ENCODE measurements around the gene CFAP410.

CFAP410 gene

DNA sequence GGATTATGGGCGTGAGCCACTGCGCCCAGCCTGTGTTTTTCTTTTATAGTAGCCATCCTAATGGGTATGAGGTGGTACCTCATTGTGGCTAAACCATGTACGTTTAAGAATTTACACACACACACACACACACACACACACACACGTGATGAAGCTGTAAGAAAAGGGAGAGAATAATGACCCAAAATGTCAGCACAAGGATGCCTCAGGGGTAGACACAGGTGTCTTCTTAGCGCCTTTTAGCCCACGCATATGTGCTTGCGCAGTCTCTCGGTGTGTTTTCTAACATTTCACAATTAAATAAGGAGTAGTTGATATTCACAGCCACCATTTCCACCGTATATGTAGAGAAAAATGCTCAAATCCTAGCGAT lies 40.1 kb downstream of the CFAP410 start:
- no peak for DNase-seq (ENCODE audit: low read depth in 2 of 2)

DNA sequence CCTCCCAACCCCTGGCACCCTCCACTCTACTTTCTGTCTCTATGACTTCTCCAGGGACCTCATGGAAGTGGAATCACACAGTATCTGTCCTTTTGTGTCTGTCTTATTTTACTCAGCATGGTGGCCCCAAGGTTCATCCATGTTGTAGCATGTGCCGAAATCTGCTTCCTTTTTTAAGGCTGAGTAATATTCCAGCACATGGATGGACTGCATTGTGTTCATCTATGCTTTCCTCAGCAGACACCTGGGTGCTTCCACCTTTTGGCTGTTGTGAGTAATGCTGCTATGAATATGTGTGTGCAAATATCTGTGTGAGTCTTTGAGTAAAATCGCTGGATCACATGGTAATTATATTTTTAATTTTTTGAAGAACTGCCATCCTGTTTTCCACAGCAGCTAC lies 40.9 kb downstream of the CFAP410 start:
- DNase-seq (ENCODE audit: low read depth in 2 of 2): no peak

DNA sequence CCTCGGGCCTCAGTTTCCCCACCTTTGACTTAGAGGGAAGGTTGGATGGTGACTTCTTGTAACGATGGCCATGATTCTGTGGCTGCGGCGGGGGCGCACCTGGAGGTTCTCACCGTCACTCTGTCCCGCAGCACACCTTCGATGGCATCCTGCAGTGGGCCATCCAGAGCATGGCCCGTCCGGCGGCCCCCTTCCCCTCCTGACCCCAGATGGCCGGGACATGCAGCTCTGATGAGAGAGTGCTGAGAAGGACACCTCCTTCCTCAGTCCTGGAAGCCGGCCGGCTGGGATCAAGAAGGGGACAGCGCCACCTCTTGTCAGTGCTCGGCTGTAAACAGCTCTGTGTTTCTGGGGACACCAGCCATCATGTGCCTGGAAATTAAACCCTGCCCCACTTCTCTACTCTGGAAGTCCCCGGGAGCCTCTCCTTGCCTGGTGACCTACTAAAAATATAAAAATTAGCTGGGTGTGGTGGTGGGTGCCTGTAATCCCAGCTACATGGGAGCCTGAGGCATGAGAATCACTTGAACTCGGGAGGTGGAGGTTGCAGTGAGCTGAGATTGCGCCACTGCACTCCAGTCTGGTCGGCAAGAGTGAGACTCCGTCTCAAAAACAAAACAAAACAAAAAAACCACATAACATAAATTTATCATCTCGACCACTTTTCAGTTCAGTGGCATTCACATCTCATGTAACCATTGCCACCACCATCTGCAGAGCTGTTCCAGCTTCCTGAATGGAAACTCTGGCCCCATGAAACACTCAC lies 41.5 kb downstream of the CFAP410 start:
- DNase-seq (ENCODE audit: low read depth in 2 of 2): peak; percentile 54 to 62

DNA sequence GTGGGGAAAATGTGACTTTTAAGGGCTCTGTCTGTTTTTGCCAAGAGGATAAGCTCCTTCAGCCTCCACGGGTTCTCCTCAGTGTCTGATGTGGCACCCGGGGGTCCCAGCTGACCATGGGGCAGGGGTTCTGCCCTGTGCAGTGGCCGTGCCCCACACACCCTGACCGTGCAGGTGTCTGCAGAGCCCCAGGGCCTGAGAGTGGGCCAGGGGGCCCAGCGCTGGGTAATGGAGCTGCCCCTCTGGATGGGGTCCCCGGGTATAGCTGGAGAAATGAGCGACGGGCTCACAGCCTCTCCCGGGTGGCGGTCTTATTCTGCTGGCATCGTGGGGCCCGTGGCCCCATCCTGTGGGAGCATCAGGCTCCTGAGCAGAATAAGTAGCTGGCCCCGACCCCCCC lies 42.3 kb downstream of the CFAP410 start:
- DNase-seq (ENCODE audit: low read depth in 2 of 2): no peak

DNA sequence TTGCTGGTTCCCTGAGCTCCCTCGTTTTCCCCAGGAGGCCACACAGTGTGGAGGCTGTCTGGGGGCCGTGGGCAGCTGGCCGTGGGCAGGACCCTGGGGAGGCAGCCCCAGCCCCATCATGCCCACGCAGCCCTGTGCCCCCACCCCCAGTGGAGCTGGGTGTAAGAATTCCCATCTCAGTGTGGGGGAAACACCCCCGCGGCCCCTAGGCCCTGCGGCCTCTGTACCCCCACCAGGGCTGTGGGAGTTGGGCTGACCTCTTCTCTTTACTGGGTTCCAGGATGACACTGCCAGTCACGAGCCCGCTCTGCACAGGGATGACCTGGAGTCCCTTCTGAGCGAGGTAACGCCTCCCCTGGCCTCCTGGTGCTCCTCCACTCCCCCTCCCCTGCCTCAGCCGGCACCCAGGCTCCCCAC lies 43.1 kb downstream of the CFAP410 start:
- DNase-seq (ENCODE audit: low read depth in 2 of 2): no peak

DNA sequence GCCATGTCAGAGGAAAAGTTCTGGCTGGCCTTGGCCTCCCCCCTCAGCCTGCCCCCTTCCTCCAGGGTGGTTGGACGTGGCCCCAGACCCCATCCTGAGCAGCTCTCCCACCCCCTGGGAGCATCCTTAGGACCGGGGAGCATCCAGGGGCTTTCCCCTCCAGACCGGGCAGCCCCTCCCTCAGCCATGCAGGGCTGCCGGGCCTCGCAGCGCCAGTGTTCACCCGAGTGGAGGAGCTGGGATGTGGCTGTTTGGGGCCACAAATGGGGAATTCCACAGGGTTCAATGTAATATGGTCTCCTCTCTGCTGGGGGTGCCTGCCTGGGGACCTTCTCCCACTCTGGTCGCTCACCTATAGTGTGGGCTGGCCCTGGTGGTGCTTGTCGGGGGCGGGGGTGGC lies 43.5 kb downstream of the CFAP410 start:
- DNase-seq (ENCODE audit: low read depth in 2 of 2): no peak

DNA sequence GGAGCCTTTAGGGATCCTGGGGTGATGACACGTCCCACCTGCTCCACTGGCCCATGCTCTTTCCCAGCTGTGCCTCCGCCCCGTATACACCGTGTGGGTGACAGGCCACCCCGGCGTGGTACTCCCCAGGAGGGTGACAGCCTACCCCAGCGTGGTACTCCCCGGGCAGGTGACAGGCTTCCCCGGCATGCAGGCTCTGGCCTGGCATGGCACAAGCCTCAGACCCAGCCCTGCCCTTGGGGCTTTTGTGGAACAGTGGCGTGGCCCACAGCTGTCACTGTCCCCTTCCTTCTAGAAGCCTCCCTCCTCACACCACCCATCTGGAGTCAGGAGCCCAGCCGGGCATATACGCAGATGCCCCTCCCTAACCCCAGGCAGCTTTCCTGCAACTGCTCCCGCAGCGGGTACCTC lies 44.0 kb downstream of the CFAP410 start:
- DNase-seq (ENCODE audit: low read depth in 2 of 2): no peak

DNA sequence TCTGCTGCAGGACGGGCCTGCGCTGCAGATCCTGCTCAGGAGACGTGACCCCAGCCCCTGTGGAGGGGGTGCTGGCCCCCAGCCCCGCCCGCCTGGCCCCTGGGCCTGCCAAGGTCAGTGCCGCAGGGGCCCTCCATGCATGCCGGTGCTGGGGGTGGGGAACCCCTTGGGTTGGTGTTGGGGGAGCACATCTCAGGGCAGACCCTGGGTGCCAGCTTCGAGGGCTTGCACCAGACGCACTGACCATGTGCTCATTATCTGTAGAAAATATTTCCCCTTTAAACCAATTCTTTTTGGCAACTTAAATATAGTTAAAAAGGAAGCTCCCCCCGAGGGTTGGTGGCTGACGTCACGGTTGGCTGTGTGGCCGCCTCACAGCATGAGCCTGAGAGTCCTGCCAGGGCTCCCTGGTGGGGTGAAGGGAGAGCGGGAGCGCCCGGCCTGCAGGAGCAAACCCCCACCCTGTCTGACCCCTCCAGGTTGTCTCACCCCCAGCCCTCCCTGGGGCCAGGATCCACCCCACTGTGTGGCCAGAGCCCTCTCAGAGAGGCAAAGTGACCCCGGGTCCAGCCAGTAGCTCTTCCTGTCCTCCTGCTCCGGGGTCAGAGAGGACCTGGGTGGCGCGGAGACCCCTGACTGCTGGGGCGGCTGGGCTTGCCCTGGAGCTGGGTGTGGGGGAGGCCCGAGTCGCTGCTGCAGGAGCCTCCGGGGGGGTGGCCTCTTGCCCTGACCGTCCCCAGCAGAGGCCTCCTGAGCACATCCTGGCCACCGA lies 44.6 kb downstream of the CFAP410 start:
- DNase-seq (ENCODE audit: low read depth in 2 of 2): no peak

DNA sequence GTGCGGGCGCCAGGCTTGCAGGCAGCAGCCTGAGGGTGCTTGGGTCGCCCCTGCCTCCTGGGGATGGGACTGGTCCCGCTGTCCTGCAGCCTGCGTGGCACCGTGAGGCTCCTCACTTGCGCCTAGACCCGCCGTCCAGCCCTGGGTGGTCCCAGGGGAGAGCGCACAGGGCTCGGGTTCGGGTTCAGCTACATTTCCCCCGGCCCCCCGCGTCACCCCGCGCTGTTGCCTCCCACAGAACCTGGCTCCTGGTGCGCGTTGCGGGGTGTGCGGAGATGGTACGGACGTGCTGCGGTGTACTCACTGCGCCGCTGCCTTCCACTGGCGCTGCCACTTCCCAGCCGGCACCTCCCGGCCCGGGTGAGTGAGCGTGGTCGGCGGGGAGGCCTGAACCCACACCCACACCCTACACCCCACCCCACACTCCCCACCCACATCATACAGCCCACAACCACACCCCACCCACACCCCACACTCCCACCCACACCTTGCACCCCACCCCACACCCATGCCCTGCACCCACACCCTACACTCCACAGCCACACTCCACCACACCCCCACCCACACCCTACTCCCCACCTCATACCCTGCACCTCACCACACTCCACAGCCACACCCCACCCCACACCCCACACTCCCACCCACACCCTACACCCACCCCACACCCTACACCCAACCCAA lies 45.5 kb downstream of the CFAP410 start:
- no peak for DNase-seq (ENCODE audit: low read depth in 2 of 2)

DNA sequence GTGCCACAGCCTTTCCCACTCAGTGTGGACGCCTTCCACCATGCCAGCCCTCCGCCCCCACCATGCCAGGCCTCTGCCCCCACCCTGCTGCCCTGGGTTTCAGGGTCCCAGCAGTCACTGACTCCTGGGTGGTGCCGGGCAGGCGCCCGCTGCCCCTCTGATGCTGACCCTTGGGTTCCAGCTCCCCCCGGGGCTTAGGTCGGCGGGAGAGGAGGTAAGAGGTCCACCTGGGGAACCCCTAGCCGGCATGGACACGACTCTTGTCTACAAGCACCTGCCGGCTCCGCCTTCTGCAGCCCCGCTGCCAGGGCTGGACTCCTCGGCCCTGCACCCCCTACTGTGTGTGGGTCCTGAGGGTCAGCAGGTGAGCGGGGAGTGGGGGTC lies 46.4 kb downstream of the CFAP410 start:
- no peak for DNase-seq (ENCODE audit: low read depth in 2 of 2)

DNA sequence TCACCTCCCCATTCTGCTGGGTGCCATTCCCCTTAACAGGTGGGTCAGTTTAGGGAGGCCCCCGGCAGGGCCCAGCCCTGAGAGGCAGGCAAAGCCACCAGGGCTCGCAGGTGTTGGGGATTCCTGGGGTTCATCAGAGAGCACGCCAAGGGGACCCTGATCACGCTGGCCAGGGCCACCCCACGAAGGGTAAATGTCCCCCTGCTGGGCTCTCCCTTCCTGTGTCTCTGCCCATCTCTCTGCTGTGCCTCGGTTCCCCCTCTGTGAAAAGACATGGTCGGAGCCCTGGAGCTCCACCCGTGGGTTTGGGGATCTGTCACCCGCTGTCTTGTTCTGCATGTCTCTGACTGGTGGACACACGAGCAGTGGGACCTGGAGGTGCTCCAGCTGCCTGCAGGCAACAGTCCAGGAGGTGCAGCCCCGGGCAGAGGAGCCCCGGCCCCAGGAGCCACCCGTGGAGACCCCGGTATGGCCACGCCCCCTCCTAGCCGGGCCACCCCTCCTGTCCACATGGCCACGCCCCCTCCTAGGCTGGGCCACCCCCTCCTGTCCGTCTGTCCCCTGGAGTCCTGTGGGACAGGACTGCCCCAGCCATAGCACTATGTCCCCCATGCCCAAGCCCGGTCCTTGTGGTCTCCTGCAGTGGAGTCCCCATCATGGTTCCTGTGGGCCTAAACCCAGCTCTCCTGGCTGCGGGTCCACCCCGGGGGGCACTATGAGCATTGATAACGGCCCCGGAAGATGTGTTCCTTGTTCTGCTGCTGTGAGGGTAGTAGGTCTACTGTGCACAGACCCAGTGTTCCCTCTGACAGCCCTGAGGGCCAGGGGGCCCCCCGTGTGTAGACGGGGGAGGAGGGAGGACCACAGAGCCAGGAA lies 47.0 kb downstream of the CFAP410 start:
- DNase-seq (ENCODE audit: low read depth in 2 of 2): no peak

DNA sequence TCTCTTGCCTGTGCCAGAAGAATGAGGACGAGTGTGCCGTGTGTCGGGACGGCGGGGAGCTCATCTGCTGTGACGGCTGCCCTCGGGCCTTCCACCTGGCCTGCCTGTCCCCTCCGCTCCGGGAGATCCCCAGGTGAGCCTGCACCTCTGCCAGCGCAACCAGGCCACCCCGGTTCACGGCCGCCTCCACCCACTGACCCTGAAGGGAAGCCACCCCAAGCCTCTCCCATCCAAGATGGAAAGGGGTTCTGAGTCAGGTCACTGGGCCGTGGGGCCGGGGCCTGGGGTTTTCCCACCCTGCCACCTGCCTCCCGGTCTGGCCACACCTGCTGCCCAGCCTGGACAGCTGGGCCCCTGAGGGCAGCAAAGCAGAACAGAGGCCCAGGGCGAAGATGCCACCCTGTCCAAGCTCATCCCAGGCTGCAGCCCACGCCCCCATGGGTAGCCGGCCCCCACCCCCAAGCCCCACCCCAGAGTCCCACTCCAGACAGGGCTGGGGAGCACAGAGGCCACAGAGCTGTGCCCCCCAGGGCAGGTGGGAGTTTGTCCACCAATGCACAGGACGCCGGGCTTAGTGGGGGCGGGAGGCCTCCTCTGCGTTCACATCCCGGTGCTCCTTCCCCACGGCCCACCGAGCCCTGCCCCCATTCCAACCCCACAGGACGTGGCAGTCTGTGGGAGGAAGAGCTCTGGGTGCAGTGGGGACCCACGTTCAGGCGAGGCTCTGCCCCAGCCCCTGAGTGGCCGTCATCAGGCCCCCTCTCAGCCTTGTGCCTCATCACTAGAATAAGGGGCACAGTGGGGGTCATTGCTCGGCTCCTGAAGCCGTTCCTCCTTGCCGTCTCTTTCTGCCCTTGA lies 47.9 kb downstream of the CFAP410 start:
- no peak for DNase-seq (ENCODE audit: low read depth in 2 of 2)

DNA sequence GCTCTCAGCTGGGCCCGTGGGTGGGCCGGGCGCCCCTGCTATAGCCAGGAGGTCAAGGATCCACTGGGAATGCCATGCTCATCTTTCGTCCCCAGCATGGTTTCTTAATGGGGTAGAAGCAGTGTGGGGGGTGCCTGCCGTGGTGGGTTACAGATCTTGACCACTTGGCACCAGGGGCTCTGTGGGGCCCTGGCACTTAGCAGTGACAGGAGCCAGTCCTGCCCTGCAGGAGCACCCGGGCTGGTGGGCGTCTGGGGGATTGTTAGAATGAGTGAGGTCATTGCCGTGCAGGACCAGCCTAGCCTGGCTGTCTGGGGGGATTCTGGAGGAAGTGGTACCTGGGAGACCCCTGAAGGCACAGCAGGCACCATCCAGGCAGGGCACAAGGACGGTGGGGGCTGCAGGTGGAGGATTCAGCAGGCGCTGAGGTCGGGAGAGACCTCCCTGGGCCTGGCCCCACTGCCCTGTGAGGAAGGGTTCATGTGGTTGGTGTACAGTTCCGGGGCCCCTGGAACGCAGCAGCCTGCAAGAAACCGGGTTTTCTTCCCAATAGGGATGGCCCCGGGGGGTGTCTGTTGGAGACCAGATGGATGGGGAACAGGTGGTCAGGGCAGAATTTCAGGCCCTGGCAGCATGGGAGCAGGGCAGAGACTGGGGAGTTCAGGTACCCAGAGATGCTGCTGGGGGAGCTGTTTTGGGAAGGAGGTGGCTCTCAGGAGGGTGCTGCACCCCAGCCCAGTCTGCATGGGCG lies 48.7 kb downstream of the CFAP410 start:
- no peak for DNase-seq (ENCODE audit: low read depth in 2 of 2)

DNA sequence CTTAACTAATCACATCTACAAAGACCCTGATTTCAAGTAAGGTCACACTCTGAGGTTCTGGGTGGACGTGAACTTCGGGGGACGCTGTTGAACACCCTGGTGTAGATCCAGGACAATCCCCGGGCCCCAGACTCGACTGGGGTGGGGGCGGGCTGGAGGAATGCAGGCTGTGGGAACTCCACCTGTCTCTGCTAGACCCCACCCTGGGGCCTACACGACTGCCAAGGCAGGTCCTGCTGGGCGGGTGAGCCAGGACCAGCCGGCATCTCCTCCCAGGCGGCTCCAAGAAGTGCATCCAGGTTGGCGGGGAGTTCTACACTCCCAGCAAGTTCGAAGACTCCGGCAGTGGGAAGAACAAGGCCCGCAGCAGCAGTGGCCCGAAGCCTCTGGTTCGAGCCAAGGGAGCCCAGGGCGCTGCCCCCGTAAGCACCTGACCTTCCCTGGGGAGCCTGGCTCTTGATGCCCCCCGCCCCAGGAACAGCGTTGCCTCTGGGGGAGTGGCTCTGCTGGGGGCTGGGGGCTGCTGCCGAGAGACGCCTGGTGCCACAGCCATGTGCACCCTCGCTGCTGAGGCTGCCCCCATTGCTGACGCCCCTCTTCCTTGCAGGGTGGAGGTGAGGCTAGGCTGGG lies 49.7 kb downstream of the CFAP410 start:
- DNase-seq (ENCODE audit: low read depth in 2 of 2): no peak

DNA sequence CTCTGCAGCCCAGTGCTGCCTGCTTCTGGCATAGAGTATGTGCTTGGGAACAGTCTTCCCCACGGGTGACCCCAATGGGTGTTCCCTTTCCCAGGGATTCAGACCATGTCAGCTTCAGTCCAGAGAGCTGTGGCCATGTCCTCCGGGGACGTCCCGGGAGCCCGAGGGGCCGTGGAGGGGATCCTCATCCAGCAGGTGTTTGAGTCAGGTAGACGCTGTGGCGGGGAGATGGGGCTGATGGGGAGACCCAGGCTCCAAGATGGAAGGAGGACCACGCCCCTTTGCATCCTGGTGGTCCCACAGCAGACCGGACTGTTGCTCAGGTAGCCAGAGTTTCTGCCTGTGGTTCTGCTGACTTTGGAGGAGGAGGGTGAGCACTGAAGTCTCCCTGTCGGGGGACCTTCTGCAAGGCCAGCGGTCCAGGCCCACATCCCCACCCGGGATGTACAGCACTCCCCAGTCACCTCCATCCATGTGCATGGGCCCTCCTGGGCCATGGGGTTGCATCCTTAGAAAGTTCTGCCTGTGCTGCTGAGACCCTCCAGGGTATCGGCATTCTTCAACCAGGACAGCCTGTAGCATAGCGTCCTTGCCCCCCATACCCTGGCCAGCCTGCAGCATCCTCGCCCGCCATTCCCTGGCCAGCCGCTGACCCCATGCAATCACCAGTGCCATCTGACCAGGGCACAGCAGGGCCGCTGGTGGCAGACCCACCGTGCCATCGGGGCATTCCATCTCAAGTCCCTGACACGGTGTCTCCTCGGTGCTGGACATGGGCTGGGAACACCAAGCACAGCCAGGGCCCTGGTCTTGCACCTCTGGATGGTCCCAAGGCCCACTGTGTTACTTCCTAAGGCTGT lies 50.7 kb downstream of the CFAP410 start:
- no peak for DNase-seq (ENCODE audit: low read depth in 2 of 2)

DNA sequence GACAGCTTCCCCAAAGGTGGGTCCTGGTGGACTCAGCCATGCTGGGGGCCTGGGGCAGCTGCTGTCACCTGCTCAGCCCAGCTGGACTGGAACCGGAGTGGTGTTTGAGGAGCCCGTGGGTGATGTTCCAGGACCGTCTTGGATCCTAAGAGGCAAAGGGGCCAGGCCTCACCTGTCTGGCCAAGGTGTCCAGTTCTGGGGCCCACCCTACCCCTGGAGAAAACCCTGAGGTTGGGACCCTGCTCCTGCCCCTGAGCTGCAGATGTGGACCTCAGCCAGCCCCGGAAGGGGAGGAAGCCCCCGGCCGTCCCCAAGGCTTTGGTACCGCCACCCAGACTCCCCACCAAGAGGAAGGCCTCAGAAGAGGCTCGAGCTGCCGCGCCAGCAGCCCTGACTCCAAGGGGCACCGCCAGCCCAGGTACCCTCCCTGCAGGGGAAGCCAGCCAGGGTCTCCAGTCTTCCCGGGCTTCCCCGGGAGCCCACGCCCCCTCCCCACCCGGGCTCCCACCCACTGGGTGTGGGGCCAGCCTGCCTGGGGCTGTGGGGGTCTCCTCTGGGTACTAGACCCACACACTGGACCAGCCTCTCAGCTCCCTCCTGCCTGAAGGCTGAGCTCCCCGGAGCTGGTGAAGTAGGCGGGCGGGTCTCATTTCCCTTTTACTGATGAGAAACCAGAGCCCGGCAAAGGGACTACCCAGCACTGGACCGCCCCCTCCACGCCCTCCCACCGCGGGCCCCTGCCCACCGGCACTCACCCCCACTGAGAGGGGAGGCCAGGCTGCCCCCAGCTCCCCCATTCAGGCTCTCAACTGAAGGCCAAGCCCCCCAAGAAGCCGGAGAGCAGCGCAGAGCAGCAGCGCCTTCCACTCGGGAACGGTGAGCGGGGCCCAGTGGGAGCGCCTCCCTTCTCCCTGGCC lies 52.2 kb downstream of the CFAP410 start:
- DNase-seq (ENCODE audit: low read depth in 2 of 2): no peak

DNA sequence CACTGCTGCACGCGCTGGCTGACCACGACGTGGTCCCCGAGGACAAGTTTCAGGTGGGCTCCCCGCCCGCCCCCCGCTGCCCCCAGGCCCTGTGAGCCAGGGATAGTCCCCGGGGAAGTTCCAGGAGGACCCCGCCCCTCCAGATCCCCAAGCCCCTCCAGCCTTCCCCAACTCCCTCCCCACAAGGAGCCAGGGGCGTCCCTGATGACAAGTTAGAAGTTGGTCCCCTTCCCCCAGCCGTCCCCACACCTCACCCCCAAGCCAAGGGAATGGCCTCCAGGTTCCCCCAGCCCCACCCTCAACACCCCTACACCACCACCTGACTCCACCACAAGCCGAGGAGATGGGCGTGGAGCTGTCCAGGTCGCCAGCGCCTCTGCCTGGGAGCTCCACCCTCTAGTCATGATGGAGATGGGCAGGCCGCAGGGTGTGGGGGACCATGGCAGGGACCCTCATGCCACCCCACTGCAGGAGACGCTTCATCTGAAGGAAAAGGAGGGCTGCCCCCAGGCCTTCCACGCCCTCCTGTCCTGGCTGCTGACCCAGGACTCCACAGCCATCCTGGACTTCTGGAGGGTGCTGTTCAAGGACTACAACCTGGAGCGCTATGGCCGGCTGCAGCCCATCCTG lies 53.0 kb downstream of the CFAP410 start:
- DNase-seq (ENCODE audit: low read depth in 2 of 2): no peak

Measured in stimulated activated CD8-positive, alpha-beta memory T cell treated with anti-CD3 and anti-CD28 coated beads, Interleukin-15, amount 100 ng/mL, for 48 hours (primary cell).